Neuronal stem cell (in vitro differentiated cells): ENCODE results near the gene NTN1.

Source experiments
- DNase-seq: peaks from one replicate; pipeline ENCODE4 v3.0.0-alpha.2; 2013; ENCODE audit warnings: low spot score
- H2AFZ ChIP-seq: one replicate; pipeline ENCODE4 v1.6.1; 2013; ENCODE audit warnings: mild to moderate bottlenecking, low read length, inconsistent platforms
- H2AK5ac ChIP-seq: 2 replicates; pipeline ENCODE4 v1.6.1; 2013; ENCODE audit warnings: low read depth, mild to moderate bottlenecking, inconsistent platforms, low read length, moderate library complexity, mixed read lengths
- H2BK120ac ChIP-seq: 2 replicates; pipeline ENCODE4 v1.6.1; 2013; ENCODE audit warnings: low read depth, mild to moderate bottlenecking, inconsistent platforms, low read length, moderate library complexity, mixed read lengths
- H2BK12ac ChIP-seq: one replicate; pipeline ENCODE4 v1.6.1; 2013; ENCODE audit warnings: low read length, inconsistent platforms
- H2BK15ac ChIP-seq: 2 replicates; pipeline ENCODE4 v1.6.1; 2013; ENCODE audit warnings: mild to moderate bottlenecking, low read length, inconsistent platforms, mixed read lengths
- H2BK5ac ChIP-seq: one replicate; pipeline ENCODE4 v1.6.1; 2013; ENCODE audit warnings: inconsistent platforms, mild to moderate bottlenecking, low read length, moderate library complexity
- H3K14ac ChIP-seq: one replicate; pipeline ENCODE4 v1.6.1; 2013; ENCODE audit warnings: low read length, inconsistent platforms
- H3K18ac ChIP-seq: 2 replicates; pipeline ENCODE4 v1.6.1; 2013; ENCODE audit warnings: low read length, inconsistent platforms
- H3K23ac ChIP-seq: 2 replicates; pipeline ENCODE4 v1.6.1; 2013; ENCODE audit warnings: low read depth, mild to moderate bottlenecking, mixed read lengths, low read length, inconsistent platforms; ENCODE audit not compliant: poor library complexity
- H3K27ac ChIP-seq: replicated peaks from 3 replicates; pipeline ENCODE4 v1.5.1; 2013; ENCODE audit warnings: low read length, inconsistent platforms
- H3K27me3 ChIP-seq, 3 experiments: 2 replicates each; pipeline ENCODE4 v1.6.1; 2013; ENCODE audit warnings: low read length in 3 of 3, mild to moderate bottlenecking in 2 of 3, inconsistent platforms in 1 of 3, low read depth in 1 of 3, mixed read lengths in 1 of 3, moderate library complexity in 1 of 3; ENCODE audit not compliant: control insufficient read depth in 3 of 3, insufficient read depth in 3 of 3
- H3K36me3 ChIP-seq, 2 donors: replicated peaks in 1 of 2; 2 replicates each; pipeline ENCODE4 v1.6.1; 2013; ENCODE audit warnings: low read length in 2 of 2; ENCODE audit not compliant: control insufficient read depth in 2 of 2, insufficient read depth in 2 of 2
- H3K4ac ChIP-seq: 2 replicates; pipeline ENCODE4 v1.6.1; 2013; ENCODE audit warnings: inconsistent platforms, mild to moderate bottlenecking, low read length, moderate library complexity
- H3K4me1 ChIP-seq, 2 donors: 1 replicate in 1 of 2; 2 replicates in 1 of 2; pipeline ENCODE4 v1.6.1; 2013; ENCODE audit warnings: low read length in 2 of 2, low read depth in 1 of 2; ENCODE audit not compliant: control insufficient read depth in 2 of 2, insufficient read depth in 1 of 2
- H3K4me2 ChIP-seq: one replicate; pipeline ENCODE4 v1.6.1; 2013; ENCODE audit warnings: mild to moderate bottlenecking, low read length, inconsistent platforms; ENCODE audit not compliant: insufficient read depth, poor library complexity, severe bottlenecking
- H3K4me3 ChIP-seq, 2 donors: 2 replicates each; pipeline ENCODE4 v1.5.1; 2013; ENCODE audit warnings: low read length in 2 of 2, mild to moderate bottlenecking in 2 of 2, inconsistent platforms in 1 of 2, moderate library complexity in 1 of 2
- H3K79me1 ChIP-seq: one replicate; pipeline ENCODE4 v1.6.1; 2013; ENCODE audit warnings: low read depth, mild to moderate bottlenecking, inconsistent platforms, low read length, moderate library complexity
- H3K9ac ChIP-seq: one replicate; pipeline ENCODE4 v1.6.1; 2013; ENCODE audit warnings: mild to moderate bottlenecking, low read depth, low read length, inconsistent platforms; ENCODE audit not compliant: poor library complexity
- H3K9me3 ChIP-seq, 2 donors: replicated peaks in 1 of 2; 2 replicates each; pipeline versions ENCODE3 to v1.6.1; 2013; ENCODE audit warnings: low read length in 2 of 2, mild to moderate bottlenecking in 2 of 2, inconsistent platforms in 1 of 2, low read depth in 1 of 2, mixed read lengths in 1 of 2, moderate library complexity in 1 of 2; ENCODE audit not compliant: control insufficient read depth in 2 of 2, insufficient read depth in 1 of 2
- H4K8ac ChIP-seq: one replicate; pipeline ENCODE4 v1.6.1; 2013; ENCODE audit warnings: low read depth, mild to moderate bottlenecking, inconsistent platforms, low read length, moderate library complexity
- H4K91ac ChIP-seq: one replicate; pipeline ENCODE4 v1.6.1; 2013; ENCODE audit warnings: low read length, low read depth, mild to moderate bottlenecking, inconsistent platforms; ENCODE audit not compliant: poor library complexity
- WGBS, 2 donors: extraction: QIAGEN DNeasy Blood & Tissue Kit; methylation state at CpG; one replicate each; pipeline ENCODE4 v1.1.7; 2013; ENCODE audit warnings: missing lambda C conversion rate in 2 of 2, mixed read lengths in 1 of 2; ENCODE audit not compliant: insufficient read length in 2 of 2, insufficient replicate concordance in 1 of 2; ENCODE audit errors: extremely low coverage in 2 of 2; 5-methylcytosine and 5-hydroxymethylcytosine counted together

Gene NTN1

DNA sequence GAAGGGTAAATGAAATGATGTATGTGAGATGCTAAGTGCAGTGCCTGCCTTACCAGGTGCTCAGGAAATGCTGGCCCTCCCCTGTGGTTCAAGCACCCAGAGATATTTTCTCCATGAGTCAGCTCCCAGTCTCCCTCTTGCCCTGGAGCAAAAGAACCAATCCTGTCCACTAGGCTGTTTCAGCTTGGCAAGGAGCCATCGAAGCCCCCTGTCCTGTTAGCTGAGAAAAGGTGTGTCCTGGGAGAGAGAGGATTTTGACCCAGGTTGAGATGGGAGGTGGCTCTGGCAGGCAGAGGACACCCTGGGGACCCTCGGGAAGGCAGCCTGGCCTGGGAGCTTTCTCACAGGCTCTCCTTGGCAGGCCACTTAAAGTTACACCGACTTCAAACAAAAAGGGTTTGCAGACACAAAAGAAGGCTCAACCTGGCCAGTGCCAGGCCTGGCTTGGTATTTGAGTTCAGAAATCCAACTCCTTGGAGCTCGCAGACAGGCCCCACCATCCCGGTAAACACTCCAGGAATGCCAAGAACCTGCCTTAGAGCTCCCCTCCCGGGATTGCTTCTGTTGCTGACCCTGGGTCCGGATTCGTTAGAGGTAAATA is 29.6 kb downstream of the NTN1 start:
- Histone ChIP-seq H3K27me3 (peaks cover 0 to 14% (median 2%) of the 10 kb centered on the region in 3 experiments), H3K18ac (peak overlapping the region; percentile 3), H3K36me3 (no peaks in the 10 kb centered on the region), H2AFZ (no peak overlapping the region), H2BK15ac (no peak overlapping the region), H3K4me2 (no peak overlapping the region), H3K27ac (no peak overlapping the region), H3K4me3 (no peak overlapping the region), H3K9ac (peak overlapping the region; percentile 15), H4K8ac (no peak overlapping the region), H4K91ac (no peak overlapping the region), H3K23ac (no peak overlapping the region), H3K79me1 (no peaks in the 10 kb centered on the region), H3K4me1 (peaks cover 0 to 24% of the 10 kb centered on the region in 2 donors), H3K4ac (no peak overlapping the region), H3K14ac (no peak overlapping the region), H3K9me3 (peaks cover 0 to 7% of the 10 kb centered on the region in 2 donors), H2BK5ac (no peak overlapping the region), H2BK120ac (no peak overlapping the region), H2BK12ac (no peak overlapping the region), H2AK5ac (peak overlapping the region; percentile 60)
- no peak for DNase-seq
- WGBS, 2 donors, result no CpG with 5 or more reads among the region's 8 CpGs

DNA sequence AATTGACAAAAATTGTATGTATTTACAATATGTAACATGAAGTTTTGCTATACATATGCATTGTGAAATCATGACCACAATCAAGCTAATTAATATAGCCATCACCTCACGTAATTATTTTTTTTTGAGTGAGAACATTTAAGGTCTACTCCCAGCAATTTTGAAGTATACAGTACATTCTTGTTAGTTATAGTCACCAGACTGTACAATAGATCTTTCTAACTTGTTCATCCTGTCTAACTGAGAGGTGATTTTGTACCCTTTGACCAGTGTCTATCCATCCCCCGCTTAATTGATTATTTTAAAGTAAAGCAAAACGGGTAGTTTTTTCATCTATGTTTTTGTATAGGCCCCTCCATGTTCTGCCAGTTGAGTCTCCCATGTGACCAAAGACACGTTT is 30.3 kb downstream of the NTN1 start:
- Histone ChIP-seq H4K8ac (no peak overlapping the region), H2BK12ac (no peak overlapping the region), H2BK5ac (no peak overlapping the region), H2AFZ (no peak overlapping the region), H3K9me3 (peaks cover 0 to 7% of the 10 kb centered on the region in 2 donors), H3K4me3 (no peak overlapping the region), H3K23ac (no peak overlapping the region), H3K14ac (no peak overlapping the region), H2BK120ac (no peak overlapping the region), H3K4me2 (no peak overlapping the region), H3K9ac (no peak overlapping the region), H3K27ac (no peak overlapping the region), H3K18ac (no peak overlapping the region), H3K27me3 (peaks cover 0 to 14% (median 2%) of the 10 kb centered on the region in 3 experiments), H3K4ac (no peak overlapping the region), H3K4me1 (peaks cover 0 to 24% of the 10 kb centered on the region in 2 donors), H3K79me1 (no peaks in the 10 kb centered on the region), H2BK15ac (no peak overlapping the region), H2AK5ac (no peak overlapping the region), H4K91ac (no peak overlapping the region), H3K36me3 (no peaks in the 10 kb centered on the region)
- no peak for DNase-seq
- WGBS, 2 donors, result no CpG with 5 or more reads among the region's 4 CpGs

DNA sequence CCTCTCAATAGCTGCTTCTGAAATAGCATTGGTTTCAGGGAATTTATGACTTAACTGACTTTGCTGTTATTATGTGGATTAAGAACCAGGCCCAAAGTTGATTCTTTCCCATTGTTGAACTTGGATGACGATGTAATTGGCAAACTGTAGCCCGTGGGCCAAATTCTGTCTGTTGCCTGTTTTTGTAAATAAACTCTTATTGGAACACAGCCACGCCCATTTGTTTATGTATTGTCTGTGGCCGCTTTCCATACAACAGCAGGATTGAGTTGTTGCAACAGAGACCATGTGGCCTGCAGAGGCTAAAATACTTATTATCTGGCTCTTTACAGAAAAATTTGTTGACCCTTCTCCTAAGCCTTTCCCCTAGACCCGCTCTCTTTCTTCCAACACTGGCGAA is 31.6 kb downstream of the NTN1 start:
- Histone ChIP-seq H2BK12ac (no peak overlapping the region), H2BK120ac (no peak overlapping the region), H3K4me1 (peaks cover 0 to 29% of the 10 kb centered on the region in 2 donors), H3K18ac (no peak overlapping the region), H3K27ac (no peak overlapping the region), H2BK5ac (no peak overlapping the region), H3K79me1 (no peaks in the 10 kb centered on the region), H3K14ac (no peak overlapping the region), H4K8ac (no peak overlapping the region), H3K4me2 (no peak overlapping the region), H3K27me3 (peaks cover 0 to 14% (median 2%) of the 10 kb centered on the region in 3 experiments), H4K91ac (no peak overlapping the region), H3K36me3 (no peaks in the 10 kb centered on the region), H3K4me3 (no peak overlapping the region), H2AK5ac (no peak overlapping the region), H3K9me3 (peaks cover 0 to 7% of the 10 kb centered on the region in 2 donors), H3K4ac (no peak overlapping the region), H3K9ac (no peak overlapping the region), H2BK15ac (no peak overlapping the region), H2AFZ (no peak overlapping the region), H3K23ac (no peak overlapping the region)
- WGBS, 2 donors, result no CpG with 5 or more reads among the region's 6 CpGs
- no peak for DNase-seq

DNA sequence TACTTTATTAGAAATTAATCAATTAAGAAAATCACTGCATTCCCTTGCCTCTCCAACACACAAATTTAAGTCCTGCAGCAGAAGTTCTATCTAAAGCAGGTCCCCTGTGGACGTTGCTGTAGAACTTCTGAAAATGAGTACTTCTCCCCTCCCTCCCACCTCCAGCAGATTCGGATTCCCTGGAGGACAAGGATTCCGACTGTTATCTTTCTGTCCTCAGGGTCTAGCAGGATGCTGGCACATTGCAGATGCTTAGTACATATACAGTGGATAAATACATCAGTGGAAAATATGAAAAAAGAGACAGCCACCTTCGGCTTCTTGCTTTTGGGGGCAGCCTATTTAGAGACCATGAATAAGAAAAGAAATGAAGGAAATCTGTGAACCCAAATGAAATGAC is 32.1 kb downstream of the NTN1 start:
- no peak overlapping the region for H2BK5ac ChIP-seq
- H4K8ac ChIP-seq, result no peak overlapping the region
- H2BK120ac ChIP-seq, result no peak overlapping the region
- H3K4ac ChIP-seq, result no peak overlapping the region
- no peak overlapping the region for H3K18ac ChIP-seq
- no peak overlapping the region for H2BK15ac ChIP-seq
- H2AK5ac ChIP-seq, result no peak overlapping the region
- peaks cover 0 to 7% of the 10 kb centered on the region in 2 donors for H3K9me3 ChIP-seq
- H3K4me2 ChIP-seq, result no peak overlapping the region
- no peak overlapping the region for H3K23ac ChIP-seq
- no peaks in the 10 kb centered on the region for H3K79me1 ChIP-seq
- no peak for DNase-seq
- H3K27ac ChIP-seq, result no peak overlapping the region
- no peak overlapping the region for H3K9ac ChIP-seq
- H3K4me1 ChIP-seq, result peaks cover 0 to 29% of the 10 kb centered on the region in 2 donors
- no peak overlapping the region for H4K91ac ChIP-seq
- WGBS, 2 donors, result no CpG with 5 or more reads among the region's 4 CpGs
- no peak overlapping the region for H3K14ac ChIP-seq
- no peaks in the 10 kb centered on the region for H3K36me3 ChIP-seq
- no peak overlapping the region for H3K4me3 ChIP-seq
- H2BK12ac ChIP-seq, result no peak overlapping the region
- no peak overlapping the region for H2AFZ ChIP-seq
- peaks cover 0 to 14% (median 2%) of the 10 kb centered on the region in 3 experiments for H3K27me3 ChIP-seq
